ENCODE data around the gene CMSS1. TPM values are rescaled to one million over a fixed set of nuclear protein-coding genes. Genes with fewer than 3 reads are reported as not detected.

The CMSS1 gene
- polyA plus RNA-seq, 1 donor, result 20.2 TPM

- Histone ChIP-seq H3K36me3 (ENCODE audit: control insufficient read depth, insufficient read depth, low read length) (no peaks in the 10 kb centered on the region), H3K4me1 (ENCODE audit: control insufficient read depth, insufficient read depth, low read length) (no peaks in the 10 kb centered on the region), H3K27me3 (ENCODE audit: control insufficient read depth, insufficient read depth, low read length) (no peaks in the 10 kb centered on the region), H3K4me3 (ENCODE audit: low read length) (no peak overlapping the region), H3K9me3 (ENCODE audit: control insufficient read depth, low read depth, low read length) (peaks cover 10% of the 10 kb centered on the region), H3K27ac (ENCODE audit: low read length) (no peak overlapping the region)
- no peak for DNase-seq
Measured at GRCh38 chr3:100155590-100155989, 337.9 kb downstream of the CMSS1 start.

- 71% methylated on average over 1 of the region's 2 CpGs for WGBS (ENCODE audit: insufficient coverage, low lambda C conversion rate)
- H3K4me3 ChIP-seq (ENCODE audit: low read length), result no peak overlapping the region
- peaks cover 10% of the 10 kb centered on the region for H3K9me3 ChIP-seq (ENCODE audit: control insufficient read depth, low read depth, low read length)
- H3K27ac ChIP-seq (ENCODE audit: low read length), result no peak overlapping the region
- no peaks in the 10 kb centered on the region for H3K27me3 ChIP-seq (ENCODE audit: control insufficient read depth, insufficient read depth, low read length)
- no peak for DNase-seq
- no peaks in the 10 kb centered on the region for H3K36me3 ChIP-seq (ENCODE audit: control insufficient read depth, insufficient read depth, low read length)
- H3K4me1 ChIP-seq (ENCODE audit: control insufficient read depth, insufficient read depth, low read length), result no peaks in the 10 kb centered on the region
Measured at GRCh38 chr3:100157685-100158084, 340.0 kb downstream of the CMSS1 start.

- H3K4me1 ChIP-seq (ENCODE audit: control insufficient read depth, insufficient read depth, low read length), result no peaks in the 10 kb centered on the region
- H3K27ac ChIP-seq (ENCODE audit: low read length), result peak overlapping the region; percentile 11
- WGBS (ENCODE audit: insufficient coverage, low lambda C conversion rate), result no CpG with 5 or more reads among the region's 2 CpGs
Measured at GRCh38 chr3:100158918-100159330, 341.3 kb downstream of the CMSS1 start.

GRCh38 chr3:100159331-100160153, 341.9 kb downstream of the CMSS1 start:
- Histone ChIP-seq H3K27me3 (ENCODE audit: control insufficient read depth, insufficient read depth, low read length) (no peaks in the 10 kb centered on the region), H3K4me1 (ENCODE audit: control insufficient read depth, insufficient read depth, low read length) (no peaks in the 10 kb centered on the region), H3K27ac (ENCODE audit: low read length) (no peak overlapping the region), H3K36me3 (ENCODE audit: control insufficient read depth, insufficient read depth, low read length) (no peaks in the 10 kb centered on the region), H3K4me3 (ENCODE audit: low read length) (no peak overlapping the region), H3K9me3 (ENCODE audit: control insufficient read depth, low read depth, low read length) (peaks cover 10% of the 10 kb centered on the region)
- 84% methylated on average over 3 of the region's 4 CpGs for WGBS (ENCODE audit: insufficient coverage, low lambda C conversion rate)
- DNase-seq, result no peak

More at GRCh38 chr3:100158918-100159330, 341.3 kb downstream of the CMSS1 start:
- Histone ChIP-seq H3K36me3 (ENCODE audit: control insufficient read depth, insufficient read depth, low read length) (no peaks in the 10 kb centered on the region), H3K27me3 (ENCODE audit: control insufficient read depth, insufficient read depth, low read length) (no peaks in the 10 kb centered on the region), H3K9me3 (ENCODE audit: control insufficient read depth, low read depth, low read length) (peaks cover 10% of the 10 kb centered on the region), H3K4me3 (ENCODE audit: low read length) (no peak overlapping the region)
- no peak for DNase-seq

- no peak overlapping the region for H3K27ac ChIP-seq (ENCODE audit: low read length)
Measured at GRCh38 chr3:100160521-100160920, 342.9 kb downstream of the CMSS1 start.

GRCh38 chr3:100163787-100164186, 346.1 kb downstream of the CMSS1 start:
- 57% methylated on average over 1 of the region's 2 CpGs for WGBS (ENCODE audit: insufficient coverage, low lambda C conversion rate)
- DNase-seq, result no peak
- no peak overlapping the region for H3K4me3 ChIP-seq (ENCODE audit: low read length)
- no peaks in the 10 kb centered on the region for H3K4me1 ChIP-seq (ENCODE audit: control insufficient read depth, insufficient read depth, low read length)
- no peaks in the 10 kb centered on the region for H3K36me3 ChIP-seq (ENCODE audit: control insufficient read depth, insufficient read depth, low read length)
- H3K27me3 ChIP-seq (ENCODE audit: control insufficient read depth, insufficient read depth, low read length), result no peaks in the 10 kb centered on the region
- no peak overlapping the region for H3K27ac ChIP-seq (ENCODE audit: low read length)
- no peaks in the 10 kb centered on the region for H3K9me3 ChIP-seq (ENCODE audit: control insufficient read depth, low read depth, low read length)

More at GRCh38 chr3:100160521-100160920, 342.9 kb downstream of the CMSS1 start:
- Histone ChIP-seq H3K4me1 (ENCODE audit: control insufficient read depth, insufficient read depth, low read length) (no peaks in the 10 kb centered on the region), H3K4me3 (ENCODE audit: low read length) (no peak overlapping the region), H3K36me3 (ENCODE audit: control insufficient read depth, insufficient read depth, low read length) (no peaks in the 10 kb centered on the region), H3K27me3 (ENCODE audit: control insufficient read depth, insufficient read depth, low read length) (no peaks in the 10 kb centered on the region), H3K9me3 (ENCODE audit: control insufficient read depth, low read depth, low read length) (peaks cover 5% of the 10 kb centered on the region)
- no CpG with 5 or more reads among the region's 2 CpGs for WGBS (ENCODE audit: insufficient coverage, low lambda C conversion rate)
- no peak for DNase-seq

GRCh38 chr3:100164743-100165142, 347.1 kb downstream of the CMSS1 start:
- no peaks in the 10 kb centered on the region for H3K9me3 ChIP-seq (ENCODE audit: control insufficient read depth, low read depth, low read length)
- no peak overlapping the region for H3K27ac ChIP-seq (ENCODE audit: low read length)
- DNase-seq, result no peak
- no peaks in the 10 kb centered on the region for H3K27me3 ChIP-seq (ENCODE audit: control insufficient read depth, insufficient read depth, low read length)
- WGBS (ENCODE audit: insufficient coverage, low lambda C conversion rate), result no CpG with 5 or more reads among the region's 3 CpGs
- H3K4me1 ChIP-seq (ENCODE audit: control insufficient read depth, insufficient read depth, low read length), result no peaks in the 10 kb centered on the region
- H3K4me3 ChIP-seq (ENCODE audit: low read length), result no peak overlapping the region
- no peaks in the 10 kb centered on the region for H3K36me3 ChIP-seq (ENCODE audit: control insufficient read depth, insufficient read depth, low read length)

- no peak for DNase-seq
- 80% methylated on average over 2 of the region's 2 CpGs for WGBS (ENCODE audit: insufficient coverage, low lambda C conversion rate)
- no peaks in the 10 kb centered on the region for H3K9me3 ChIP-seq (ENCODE audit: control insufficient read depth, low read depth, low read length)
- H3K4me1 ChIP-seq (ENCODE audit: control insufficient read depth, insufficient read depth, low read length), result no peaks in the 10 kb centered on the region
- H3K36me3 ChIP-seq (ENCODE audit: control insufficient read depth, insufficient read depth, low read length), result no peaks in the 10 kb centered on the region
- no peak overlapping the region for H3K4me3 ChIP-seq (ENCODE audit: low read length)
- H3K27me3 ChIP-seq (ENCODE audit: control insufficient read depth, insufficient read depth, low read length), result no peaks in the 10 kb centered on the region
- no peak overlapping the region for H3K27ac ChIP-seq (ENCODE audit: low read length)
Measured at GRCh38 chr3:100165926-100166550, 348.4 kb downstream of the CMSS1 start.

- H3K27me3 ChIP-seq (ENCODE audit: control insufficient read depth, insufficient read depth, low read length), result no peaks in the 10 kb centered on the region
- no peaks in the 10 kb centered on the region for H3K9me3 ChIP-seq (ENCODE audit: control insufficient read depth, low read depth, low read length)
- no peaks in the 10 kb centered on the region for H3K4me1 ChIP-seq (ENCODE audit: control insufficient read depth, insufficient read depth, low read length)
- no peak overlapping the region for H3K4me3 ChIP-seq (ENCODE audit: low read length)
- no peak for DNase-seq
- no peaks in the 10 kb centered on the region for H3K36me3 ChIP-seq (ENCODE audit: control insufficient read depth, insufficient read depth, low read length)
- no peak overlapping the region for H3K27ac ChIP-seq (ENCODE audit: low read length)
- WGBS (ENCODE audit: insufficient coverage, low lambda C conversion rate), result 60% methylated on average over 1 of the region's 4 CpGs
Measured at GRCh38 chr3:100169201-100169920, 351.7 kb downstream of the CMSS1 start.

GRCh38 chr3:100170486-100170885, 352.8 kb downstream of the CMSS1 start:
- Histone ChIP-seq H3K27me3 (ENCODE audit: control insufficient read depth, insufficient read depth, low read length) (no peaks in the 10 kb centered on the region), H3K4me1 (ENCODE audit: control insufficient read depth, insufficient read depth, low read length) (no peaks in the 10 kb centered on the region), H3K9me3 (ENCODE audit: control insufficient read depth, low read depth, low read length) (no peaks in the 10 kb centered on the region), H3K4me3 (ENCODE audit: low read length) (no peak overlapping the region), H3K27ac (ENCODE audit: low read length) (no peak overlapping the region), H3K36me3 (ENCODE audit: control insufficient read depth, insufficient read depth, low read length) (no peaks in the 10 kb centered on the region)
- no peak for DNase-seq
- no CpG with 5 or more reads among the region's 3 CpGs for WGBS (ENCODE audit: insufficient coverage, low lambda C conversion rate)
